ENCODE measurements around the gene SPATA33.

DNA sequence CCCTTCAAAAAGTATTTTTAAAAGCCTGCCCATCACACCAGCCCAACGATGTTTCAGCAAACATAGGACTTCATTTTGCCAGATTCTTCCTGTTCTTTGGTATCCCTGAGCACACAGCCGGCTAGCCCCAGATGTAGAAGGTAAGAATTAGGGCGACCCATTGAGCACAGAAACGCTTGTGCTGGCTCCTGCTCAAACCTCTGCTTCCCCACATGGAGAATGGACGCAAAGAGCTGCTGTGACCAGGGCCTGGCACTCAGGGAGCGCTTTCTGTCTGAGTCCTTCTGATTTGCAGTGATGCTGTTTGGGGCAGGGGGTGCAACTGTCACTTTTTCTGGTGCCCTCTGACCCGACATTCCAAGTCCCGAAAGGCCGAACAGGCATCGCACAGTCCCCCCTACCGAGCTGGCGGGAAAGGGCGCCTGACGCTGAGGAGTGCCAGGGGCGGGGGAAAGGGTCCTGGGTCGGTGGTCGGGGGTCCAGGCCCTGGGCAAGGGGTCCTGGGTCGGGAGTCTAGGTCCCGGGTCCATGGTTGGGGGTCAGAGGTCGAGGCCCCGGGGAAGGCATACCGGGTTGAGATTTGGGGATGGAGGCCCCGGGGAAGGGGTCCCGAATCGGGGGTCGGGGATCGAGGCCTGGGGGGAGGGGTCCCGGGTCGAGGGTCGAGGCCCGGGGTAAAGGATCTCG, 1.1 kb upstream of the SPATA33 start:
- TF ChIP-seq EZH2 (IDR thresholded peaks at IDR 0.05) (no peak), POLR2AphosphoS5 (IDR thresholded peaks at IDR 0.05; ENCODE audit: borderline replicate concordance, low read depth, low read length) (no peak), FOXP2 (optimal IDR thresholded peaks at IDR 0.05; ENCODE audit: control extremely low read depth, extremely low read length, insufficient read depth) (no peak)

Measured in SK-N-MC (cell line).